Right lung (tissue), 5 donors: ENCODE results near the gene RNF38. TPM values are rescaled to one million over a fixed set of nuclear protein-coding genes. Genes with fewer than 3 reads are reported as not detected.
"Not testable (repeated sequence)": the region's sequence is repeated elsewhere in the genome, so short reads cannot be mapped to it uniquely, and the experiment has no call there.

Source experiments
- DNase-seq, 2 donors: peaks; one replicate each; pipeline ENCODE4 v3.0.0-alpha.2; 2013
- polyA plus RNA-seq, 5 donors: library from polyadenylated mRNA; unstranded; fragments of 120-200 nt; gene quantifications; one replicate each; pipeline versions ENCODE4 v1.2.1 to v1.2.3, GENCODE V29; 2013; ENCODE audit warnings: inconsistent platforms in 1 of 5, low replicate concordance in 1 of 5; ENCODE audit not compliant: insufficient read length in 5 of 5, insufficient read depth in 1 of 5

The RNF38 gene
- polyA plus RNA-seq, 5 donors = 29.9 to 46.2 (median 41.2) TPM

DNA sequence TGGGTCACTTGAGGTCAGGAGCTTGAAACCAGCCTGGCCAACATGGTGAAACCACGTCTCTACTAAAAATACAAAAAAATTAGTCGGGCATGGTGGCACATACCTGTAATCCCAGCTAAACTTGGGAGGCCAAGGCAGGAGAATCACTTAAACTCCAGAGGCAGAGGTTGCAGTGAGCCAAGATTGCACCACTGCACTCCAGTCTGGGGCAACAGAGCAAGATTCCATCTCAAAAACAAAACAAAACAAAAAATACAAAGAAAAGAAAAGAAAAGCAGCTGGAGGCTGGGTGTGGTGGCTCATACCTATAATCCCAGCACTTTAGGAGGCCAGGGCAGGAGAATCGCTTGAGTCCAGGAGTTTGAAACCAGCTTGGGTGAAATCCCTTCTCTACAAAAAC is 105.1 kb downstream of the RNF38 start:
- not testable (repeated sequence) for DNase-seq

DNA sequence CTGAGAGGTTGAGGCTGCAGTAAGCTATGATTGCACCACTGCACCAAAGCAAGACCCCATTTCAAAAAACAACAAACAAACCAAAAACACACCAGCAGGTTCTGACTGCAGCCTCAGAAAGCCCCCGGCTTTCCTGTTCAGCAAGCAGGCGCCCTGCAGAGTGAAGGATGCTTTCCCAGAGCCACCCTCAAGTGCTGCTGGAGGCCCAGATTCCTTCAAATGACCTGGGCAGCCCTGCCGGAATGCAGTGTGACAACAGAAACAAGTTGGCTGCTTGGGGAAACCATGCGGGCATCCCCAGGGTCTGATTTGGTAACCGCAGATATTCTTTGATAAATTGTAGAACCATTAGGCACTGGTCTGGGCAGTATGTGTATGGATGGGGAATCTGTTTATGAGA is 106.2 kb downstream of the RNF38 start:
- no peak for DNase-seq

DNA sequence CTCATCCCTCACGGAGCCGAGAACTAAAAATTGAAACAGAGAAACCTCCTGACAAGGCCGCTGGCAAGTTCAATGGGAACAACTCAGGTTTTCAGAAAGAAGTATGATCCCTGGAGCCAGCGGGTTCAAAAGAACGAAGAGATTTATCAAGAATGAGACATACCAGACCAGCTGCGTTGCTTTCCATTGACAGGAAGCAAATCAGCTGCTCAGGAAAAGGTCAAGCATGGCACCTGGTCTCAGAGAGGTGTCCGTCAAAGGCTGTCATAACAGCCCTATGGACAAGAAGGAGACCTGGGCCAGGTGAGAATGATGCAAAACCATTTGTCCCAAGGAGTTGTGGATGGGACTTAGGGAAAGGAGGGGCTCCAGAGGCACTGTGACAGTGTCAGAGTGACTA is 106.9 kb downstream of the RNF38 start:
- no peak for DNase-seq

DNA sequence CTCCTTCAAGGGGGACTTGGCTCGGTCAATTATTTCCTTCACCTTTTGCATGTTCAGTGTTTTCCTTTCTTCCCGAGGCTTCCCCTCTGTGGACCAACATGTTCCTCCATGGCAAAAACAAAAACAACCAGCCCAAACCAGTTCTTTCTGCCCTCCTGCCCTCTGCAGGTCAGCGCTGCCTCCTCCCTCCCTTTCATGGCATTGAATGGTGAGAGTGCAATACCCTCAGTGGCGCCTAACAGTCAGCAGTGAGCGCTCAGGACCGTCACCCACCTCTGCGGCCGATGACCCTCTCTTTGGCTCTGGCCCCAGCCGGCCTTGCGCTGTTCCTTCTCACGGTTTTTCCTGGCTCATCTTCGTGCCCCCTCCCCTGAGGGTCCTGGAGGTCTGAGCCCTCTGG is 107.4 kb downstream of the RNF38 start:
- no peak for DNase-seq

DNA sequence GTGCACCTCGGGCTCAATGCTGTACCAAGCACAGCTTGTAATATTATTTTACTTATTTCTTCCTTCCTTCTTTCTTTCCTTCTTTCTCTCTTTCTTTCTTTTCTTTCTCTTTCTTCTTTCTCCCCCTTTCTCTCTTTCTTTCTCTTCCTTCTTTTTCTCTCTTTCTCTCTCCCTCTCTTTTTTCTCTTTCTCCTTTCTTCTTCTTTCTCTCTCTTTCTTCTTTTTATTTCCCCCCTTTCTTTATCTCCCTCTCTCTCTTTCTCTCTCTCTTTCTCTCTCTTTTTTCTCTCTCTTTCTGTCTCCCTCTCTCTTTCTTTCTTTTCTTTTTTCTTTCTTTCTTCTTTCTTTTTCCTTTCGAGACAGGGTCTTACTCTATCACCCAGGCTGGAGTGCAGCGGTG is 109.1 kb downstream of the RNF38 start:
- no peak for DNase-seq

DNA sequence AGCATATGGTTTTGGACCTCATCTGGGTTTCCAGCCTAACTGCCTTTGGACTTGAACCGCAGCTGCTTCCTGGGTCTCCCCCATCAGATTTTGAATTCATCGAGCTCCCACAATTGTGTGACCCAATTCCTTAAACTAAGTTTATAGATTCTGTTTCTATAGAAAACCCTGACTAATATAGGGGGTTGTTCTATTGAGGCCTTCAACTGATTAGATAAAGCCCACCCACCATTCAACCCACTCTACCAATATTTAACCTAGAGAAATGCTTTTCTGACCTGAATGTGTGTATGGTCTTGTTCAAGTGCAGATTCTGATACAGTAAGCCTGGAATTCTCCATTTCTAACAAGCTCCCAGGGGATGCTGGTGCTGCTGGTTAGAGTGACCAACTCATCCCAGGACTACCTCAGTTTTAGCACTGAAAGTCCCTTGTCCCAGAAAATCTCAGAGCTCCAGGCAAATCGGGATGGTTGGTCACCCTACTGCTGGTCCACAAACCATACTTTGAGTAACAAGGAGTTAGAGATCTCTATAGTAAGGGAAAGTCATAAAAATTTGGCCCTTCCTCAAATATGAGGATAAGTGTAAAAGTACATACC is 110.1 kb downstream of the RNF38 start:
- no peak for DNase-seq

DNA sequence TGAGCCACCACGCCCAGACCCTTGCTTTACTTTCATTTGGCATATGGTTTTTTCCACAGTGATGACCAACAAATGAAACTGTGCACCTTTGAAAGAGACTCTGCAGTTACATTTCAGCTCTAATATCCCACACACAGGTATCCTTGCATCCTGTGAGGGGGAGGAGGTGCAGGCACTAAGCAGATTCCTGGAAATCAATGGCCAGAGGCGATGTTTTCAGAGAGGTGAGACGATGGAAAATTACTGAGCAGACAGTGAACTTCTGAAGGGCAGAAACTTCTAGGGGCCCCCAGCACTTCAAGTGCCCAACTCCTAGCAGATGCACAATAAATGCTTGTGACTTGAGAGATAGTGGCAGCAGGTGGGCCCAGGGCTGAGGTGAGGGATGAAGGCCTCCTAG is 112.0 kb downstream of the RNF38 start:
- DNase-seq = no peak

Other genes with a start within 250 kb of the RNF38 start
- under 1 TPM in 3 of 5 donors, not detected in 2; 0.08 to 0.13 (median 0.12) TPM for gene CCIN, start 230.9 kb downstream of the RNF38 start, polyA plus RNA-seq
- 100 to 1,000 TPM; 210 to 246 (median 225) TPM for gene CLTA, start 209.3 kb downstream of the RNF38 start, polyA plus RNA-seq
- gene GNE, start 141.8 kb downstream of the RNF38 start, polyA plus RNA-seq = 10 to 100 TPM; 15.8 to 21.5 (median 19.2) TPM
- gene MELK, start 172.6 kb upstream of the RNF38 start, polyA plus RNA-seq = 10 to 100 TPM; 13.1 to 33.8 (median 19.9) TPM